Activated CD4-positive, alpha-beta T cell treated with anti-CD3 and anti-CD28 coated beads, Interleukin-2, Interleukin-4, amounts not matched to agents 100 ng/mL and 50 ng/mL, durations not matched to agents 16 hours and 8 hours (primary cell): ENCODE results near the gene SIGLEC15.
"Not testable (repeated sequence)": the region's sequence is repeated elsewhere in the genome, so short reads cannot be mapped to it uniquely, and the experiment has no call there.

Experiments
- DNase-seq: peaks from one replicate; pipeline ENCODE4 v3.0.0-alpha.2; 2020; ENCODE audit warnings: low spot score

SIGLEC15 gene, protein sequence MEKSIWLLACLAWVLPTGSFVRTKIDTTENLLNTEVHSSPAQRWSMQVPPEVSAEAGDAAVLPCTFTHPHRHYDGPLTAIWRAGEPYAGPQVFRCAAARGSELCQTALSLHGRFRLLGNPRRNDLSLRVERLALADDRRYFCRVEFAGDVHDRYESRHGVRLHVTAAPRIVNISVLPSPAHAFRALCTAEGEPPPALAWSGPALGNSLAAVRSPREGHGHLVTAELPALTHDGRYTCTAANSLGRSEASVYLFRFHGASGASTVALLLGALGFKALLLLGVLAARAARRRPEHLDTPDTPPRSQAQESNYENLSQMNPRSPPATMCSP

DNA sequence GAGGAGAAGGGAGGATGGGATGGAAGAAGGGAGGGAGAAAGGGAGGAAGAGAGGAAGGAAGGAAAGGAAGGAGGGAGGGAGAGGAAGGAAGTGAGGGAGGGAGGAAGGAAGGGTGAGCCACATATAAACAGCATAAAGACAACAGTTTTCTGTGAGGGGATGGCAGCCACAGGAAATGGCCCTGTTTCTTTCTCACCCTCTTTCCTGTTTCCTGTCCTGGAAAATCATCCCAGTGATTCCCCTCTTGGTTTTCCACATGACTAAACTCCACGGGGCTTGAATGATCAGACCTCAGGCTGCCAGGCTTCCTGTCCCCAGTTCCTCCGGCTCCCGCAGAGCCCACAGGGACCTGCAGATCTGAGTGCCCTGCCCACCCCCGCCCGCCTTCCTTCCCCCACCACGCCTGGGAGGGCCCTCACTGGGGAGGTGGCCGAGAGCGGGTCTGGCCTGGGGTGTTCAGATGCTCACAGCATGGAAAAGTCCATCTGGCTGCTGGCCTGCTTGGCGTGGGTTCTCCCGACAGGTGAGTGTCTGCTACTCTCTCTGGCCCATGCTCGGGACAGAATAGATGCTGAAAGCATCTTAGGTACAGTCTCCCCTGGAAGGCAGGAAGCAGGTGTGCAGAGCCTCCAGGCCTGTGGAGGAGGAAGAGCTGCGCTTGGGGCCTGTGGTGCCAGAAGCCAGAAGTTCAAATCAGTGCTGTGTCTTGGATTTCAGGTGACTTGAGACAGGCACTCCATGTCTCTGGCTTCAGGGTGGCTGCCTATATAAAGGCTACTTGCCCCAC is at the start of gene SIGLEC15:
SIGLEC15 (plus strand) TSS at position 418 of the 787 bp plus-strand sequence; CDS start at position 472, 54 bp downstream.
- DNase-seq: no peak

DNA sequence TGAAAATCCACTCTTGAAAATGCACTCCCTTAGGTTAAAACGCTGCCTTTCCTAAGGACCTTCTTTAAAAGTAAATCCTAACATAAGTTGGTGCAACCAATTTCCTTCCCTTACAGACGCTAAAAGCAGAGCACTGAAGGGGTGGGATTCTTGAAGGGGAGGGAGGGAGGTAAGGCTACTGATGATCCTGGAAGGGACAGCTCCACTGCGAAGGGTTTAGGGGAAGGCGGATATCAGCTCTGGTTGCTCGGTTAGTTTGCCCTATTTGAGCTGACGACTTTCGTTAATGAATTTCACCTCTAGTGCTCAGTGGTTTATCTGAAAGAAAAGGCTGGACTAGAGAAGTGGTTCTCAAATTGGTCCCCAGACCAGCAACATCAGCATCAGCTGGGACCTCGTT is 49.7 kb upstream of the SIGLEC15 start:
- DNase-seq: no peak

DNA sequence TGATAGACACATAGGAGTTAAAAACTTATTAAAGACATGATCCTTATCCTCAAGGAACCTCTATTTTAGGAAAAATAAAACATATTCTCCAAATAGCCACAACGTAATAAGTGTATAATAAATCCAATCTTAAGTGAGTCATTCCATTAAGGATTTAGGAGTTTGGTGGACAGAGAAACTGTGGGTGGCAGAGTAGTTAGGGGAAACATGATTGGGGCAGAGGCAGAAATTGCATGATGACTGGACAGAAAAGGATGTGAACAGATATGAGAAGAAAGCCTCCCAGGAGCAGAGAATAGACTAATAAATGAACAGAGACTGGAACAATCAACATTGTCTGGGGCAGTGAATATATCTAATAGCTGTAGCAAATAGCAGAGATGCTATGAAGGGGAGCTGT is 48.1 kb upstream of the SIGLEC15 start:
- no peak for DNase-seq

DNA sequence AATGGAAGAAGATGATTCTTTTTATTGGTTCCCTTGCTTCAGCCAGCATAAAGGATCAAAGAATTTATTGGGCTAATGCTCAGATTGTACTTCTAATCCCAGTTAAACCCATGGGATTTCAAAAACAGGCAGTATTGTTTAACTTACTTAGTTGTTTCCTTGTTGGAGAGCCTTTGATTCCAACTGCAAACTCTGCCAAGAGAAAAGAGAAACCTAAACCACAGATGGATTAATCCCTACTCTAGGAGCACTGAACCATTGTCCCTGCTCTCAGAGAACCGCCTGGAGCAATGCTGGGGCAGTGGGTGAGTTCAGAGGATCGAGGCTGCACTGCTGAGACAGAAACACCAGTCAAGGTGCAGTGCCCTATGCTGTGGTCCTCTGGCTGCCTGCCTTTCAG is 44.9 kb upstream of the SIGLEC15 start:
- no peak for DNase-seq

DNA sequence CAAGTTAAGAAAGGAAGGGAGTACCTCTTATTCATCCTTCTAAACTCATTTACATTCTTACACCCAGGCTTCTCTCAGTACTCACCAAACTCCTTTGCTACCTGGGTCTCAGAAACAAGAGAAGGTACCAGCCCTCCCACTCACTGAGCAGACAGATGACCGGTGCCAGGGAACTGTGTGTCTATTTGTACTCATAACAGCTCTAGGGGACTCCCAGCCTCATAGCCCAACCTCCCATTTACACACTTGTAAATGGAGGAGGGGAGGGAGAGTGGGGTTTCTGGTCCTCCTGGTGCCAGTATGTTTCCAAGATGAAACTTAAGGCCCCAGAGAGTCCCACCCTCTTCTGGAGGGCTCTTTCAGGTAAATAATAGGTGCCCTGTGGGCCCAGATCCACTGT is 42.8 kb upstream of the SIGLEC15 start:
- DNase-seq: no peak

DNA sequence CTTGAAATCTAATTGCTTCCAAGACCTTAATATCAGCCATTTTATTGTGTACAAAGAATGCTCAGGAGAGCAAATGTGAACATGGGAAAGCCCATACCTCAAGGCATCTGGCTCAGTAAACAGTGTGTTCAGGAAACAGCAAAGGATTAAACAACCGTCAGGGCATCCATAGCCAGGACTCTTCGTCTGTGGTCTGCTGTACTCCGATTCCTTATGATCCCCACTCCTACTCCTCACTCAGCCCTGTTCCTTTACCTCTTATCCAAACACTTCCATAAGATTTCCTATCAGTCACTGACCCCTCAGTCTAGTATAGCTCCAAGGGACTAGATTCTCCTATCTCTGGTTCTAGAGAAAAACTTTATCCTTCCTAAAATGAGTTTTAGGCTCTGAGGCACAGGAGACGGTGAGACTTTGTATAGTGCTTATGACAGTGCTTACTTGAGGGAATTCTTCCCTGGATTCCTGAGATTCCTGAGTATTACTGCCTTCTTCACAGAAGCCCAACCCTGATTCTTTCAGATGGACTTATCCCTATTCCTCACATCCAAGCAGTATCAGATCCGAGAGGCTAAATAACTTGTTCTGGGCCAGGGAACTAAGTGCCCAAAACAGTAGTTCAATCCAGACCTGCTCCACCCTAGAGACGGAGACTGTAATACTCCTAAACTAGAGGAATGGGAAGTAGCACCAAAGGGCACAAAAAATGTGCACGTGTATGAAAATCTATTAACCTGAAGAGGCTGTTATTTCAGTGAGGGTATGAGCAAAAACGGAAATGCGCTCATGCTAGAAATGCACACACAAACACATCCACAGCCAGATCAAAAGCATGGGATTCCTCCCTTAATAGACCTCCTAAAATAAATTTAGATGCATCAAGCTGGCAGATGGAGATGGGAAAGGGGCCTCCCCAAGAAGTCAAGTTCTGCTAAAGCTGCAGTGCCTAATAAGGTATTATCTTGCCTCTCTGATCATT is 42.1 kb upstream of the SIGLEC15 start:
- DNase-seq: no peak

DNA sequence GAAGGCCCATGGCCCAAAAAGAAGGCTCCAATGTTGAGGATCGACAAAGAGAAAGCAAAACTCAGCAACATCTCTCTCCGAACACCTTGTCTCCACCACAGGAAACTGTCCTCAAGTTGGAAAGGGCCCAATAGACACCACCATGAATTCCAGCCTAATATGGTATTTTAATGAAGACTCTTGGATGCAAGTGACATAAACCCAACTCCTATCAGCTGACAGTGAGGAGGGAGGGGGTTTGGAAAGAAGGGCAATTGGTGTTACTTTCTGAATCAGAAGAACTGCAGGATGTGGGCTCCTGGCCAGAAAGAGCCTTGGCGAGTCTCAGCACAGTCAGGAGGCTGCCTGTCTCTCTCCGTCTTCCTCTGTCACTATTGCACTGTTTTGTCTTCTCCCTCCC is 40.3 kb upstream of the SIGLEC15 start:
- DNase-seq: no peak

DNA sequence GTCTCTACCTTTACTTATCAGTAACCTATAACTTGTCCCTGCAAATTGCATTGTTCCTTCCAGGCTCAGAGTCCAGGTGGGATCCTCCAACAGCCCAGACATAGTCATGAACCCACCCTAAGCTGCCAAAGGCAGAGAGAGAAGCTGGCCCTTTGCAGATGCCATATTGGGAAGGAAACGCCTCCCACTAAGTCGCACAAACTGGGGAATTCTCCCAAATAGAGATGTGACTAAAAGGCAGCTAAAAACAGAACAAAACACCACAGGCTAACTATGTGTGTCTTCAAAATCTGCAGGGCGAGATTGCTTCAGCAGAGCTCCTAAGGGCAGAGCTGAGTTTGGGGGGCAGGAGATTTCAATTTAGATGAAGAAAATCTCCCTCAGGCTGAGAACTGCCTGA is 38.5 kb upstream of the SIGLEC15 start:
- DNase-seq: no peak

DNA sequence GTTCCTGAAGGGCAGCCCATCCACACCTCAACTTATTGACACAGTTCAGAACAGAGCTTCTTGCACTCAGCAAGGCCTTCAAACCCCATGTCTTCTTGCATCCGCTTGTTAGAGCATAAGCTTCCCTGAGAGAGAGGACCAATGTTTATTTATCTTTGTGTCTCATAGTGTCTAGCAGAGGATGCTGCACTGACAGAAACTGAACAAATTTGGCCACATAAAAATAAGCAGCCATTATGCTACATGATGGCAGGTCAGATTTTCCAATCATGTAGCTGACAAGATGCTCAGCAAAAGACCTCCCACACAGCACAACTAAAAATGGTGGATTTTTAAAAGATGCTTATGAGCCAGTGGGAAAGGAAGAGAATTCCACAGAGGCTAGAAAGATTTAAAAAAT is 38.1 kb upstream of the SIGLEC15 start:
- DNase-seq: no peak

DNA sequence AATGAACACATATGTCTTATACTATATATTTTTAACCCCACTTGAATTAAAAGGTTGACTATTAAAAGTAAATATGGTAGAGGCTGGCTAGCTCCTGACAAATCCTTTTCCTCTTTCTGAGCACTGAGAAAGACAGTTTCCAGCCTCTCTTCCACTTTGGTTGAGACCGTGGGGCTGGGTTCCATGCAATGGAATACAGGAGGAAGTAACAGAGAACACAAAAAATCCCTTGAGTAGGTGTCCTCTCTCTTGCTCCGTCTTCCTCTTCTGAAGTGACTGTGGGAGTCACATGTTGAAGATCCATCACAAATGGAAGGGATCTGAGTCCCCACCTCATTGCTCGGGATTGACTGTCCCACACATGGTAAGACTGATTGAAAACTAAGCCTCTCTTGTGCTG is 36.6 kb upstream of the SIGLEC15 start:
- DNase-seq: no peak

DNA sequence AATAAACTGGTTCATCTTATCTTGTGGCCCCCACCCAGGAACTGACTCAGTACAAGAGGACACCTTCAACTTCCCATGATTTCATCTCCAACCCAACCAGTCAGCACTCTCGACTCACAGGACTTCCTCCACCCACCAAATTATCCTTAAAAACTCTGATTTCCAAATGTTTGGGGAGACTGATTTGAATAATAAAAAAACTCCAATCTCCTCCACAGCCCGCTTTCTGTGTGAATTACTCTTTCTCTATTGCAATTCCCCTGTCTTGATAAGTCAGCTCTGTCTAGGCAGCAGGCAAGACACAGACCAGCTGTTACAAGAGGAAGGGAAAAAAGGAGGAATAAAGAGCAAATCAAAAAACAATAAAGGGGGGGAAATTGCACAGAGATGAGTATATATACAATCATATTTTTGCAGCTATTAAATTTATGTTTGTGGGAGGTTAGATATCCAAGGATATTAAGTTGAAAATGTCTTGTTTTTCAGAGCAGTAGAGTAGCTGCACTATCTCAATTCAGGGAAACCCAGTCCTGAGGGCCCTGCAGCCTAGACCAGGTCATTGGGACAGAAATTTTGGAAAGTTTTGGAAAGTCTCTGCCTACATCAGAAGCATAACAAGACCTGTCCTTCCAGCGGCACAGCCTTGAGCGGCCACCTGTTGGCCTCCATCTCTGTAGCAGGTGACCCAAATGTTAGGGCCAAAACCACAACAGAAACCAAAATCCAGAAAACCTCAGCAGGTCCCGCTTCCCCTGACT is 32.8 kb upstream of the SIGLEC15 start:
- DNase-seq: no peak

DNA sequence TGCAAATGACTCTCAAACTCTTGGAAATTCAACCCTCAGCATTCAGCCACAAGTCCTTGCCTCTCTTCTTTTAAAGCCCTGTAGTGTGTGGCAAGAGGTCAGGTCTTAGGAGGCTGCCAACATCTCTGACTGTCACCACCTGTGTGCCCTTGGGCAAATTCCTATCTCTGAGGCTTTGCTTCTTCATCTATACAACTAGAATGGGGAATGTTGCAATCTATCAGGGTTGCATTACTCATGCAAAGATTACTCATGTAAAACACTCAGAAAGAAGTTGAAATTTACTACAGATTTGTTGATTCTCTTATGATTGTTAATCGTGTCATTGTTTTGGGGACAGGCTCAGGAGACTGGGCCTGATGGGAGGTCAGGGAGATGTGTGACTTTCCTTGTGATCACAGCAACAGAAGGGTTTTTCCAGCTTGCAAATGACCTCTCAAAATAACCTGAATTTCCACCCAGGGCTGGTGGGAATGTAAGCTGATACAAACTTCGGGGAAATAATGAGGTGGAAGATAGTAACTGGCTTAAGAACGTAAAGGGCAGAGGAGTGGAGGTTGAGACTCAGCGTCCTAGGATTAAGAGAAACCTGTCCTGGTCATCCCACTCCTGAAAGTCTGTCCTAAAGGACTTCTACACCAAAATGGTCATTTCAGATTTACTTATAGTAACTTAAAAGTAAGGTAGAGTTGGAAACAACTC is 32.1 kb upstream of the SIGLEC15 start:
- DNase-seq: no peak

DNA sequence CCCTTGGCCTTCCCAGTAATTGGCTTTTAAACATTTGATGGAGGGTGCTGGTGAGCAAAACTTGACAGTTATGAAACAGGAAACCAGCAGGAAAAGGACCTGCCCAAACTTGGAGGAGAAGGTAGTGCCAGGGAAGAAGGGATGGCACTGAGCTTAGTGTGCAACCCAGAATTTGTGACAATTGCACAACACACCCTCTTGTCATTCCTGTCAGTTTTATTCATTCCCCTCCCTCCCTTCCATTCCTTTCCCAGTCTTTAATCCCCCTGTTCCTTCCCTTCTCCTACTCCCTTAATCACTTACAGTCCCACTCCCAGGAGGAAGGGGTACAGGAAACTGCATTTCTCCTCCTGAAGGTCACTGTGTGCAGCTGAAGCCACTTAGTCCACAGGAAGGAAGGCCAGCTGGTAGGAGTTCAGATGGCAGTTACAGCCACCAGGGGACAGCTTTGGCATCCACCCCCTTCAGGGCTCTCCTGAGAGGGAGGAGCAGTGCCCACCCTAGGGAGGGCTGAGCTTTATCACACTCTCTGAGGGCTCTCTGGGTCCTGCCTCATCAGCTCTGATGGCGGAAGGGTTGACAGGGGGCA is 24.0 kb upstream of the SIGLEC15 start:
- DNase-seq: no peak

DNA sequence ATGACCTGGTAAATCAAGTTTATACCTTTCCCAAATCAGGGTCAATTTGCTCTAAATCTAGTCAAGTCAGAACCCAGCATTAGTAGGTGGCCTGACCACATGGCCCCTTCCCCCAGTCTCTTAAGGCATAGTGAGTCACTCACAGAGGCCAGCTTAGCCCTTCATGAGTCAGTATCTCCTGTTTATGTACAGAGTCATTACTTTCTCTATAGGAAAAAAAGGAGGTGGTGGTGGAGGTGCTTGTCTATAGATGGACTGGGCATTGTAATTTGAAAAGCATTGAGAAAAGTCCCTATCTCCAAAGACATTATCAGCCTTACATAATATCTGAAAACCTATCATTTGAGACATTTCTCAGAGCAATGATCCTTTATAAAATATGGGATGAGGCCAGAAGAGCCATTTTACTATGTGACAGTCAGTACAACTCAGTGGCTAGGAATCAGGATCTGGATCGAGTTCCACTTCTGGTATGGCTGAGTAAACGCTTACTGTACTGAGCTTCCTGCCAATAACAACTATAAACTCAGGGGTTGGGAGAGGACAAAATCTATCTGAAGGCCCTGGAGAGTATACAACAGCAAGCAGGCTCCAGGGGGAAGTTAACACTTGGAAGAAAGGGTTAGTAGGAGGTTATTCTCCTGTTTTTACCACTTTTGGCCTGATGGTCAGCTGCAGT is 22.5 kb upstream of the SIGLEC15 start:
- DNase-seq: peak; percentile 24

DNA sequence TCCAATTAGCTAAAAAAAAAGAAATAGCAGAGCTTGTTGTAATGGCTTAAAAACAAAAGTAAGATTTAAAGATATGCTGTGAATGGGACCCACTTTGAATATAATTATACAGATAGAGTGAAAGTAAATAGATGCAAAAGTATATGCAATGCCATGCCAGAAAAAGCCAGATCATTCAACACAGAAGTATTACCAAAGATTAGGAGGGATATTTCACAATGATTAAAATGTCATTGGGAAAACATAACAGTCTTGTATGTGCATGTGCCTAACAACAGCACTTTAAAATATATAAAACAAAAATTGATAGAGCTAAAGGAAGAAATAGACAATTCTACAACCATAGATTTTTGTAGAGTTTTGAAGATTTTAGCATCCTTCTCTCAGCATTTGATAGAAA is 19.9 kb upstream of the SIGLEC15 start:
- no peak for DNase-seq

DNA sequence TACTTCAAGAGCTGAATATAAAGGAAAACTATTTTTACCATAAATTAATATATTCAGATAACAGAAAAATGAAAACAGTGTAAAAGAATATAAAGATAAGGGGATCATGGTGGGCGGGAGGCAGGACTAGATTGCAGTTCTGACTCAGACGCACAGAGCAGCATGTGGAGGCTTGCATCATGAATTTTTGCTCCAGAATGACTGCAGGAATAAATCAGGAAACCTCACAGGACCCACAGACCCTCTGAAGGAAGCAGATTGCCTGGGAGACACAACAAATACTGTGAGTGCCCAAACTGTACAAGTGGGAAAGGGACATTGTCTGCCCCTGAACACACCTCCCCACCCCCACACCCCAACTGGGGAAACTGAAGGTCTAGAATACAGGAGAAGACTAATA is 19.2 kb upstream of the SIGLEC15 start:
- no peak for DNase-seq

DNA sequence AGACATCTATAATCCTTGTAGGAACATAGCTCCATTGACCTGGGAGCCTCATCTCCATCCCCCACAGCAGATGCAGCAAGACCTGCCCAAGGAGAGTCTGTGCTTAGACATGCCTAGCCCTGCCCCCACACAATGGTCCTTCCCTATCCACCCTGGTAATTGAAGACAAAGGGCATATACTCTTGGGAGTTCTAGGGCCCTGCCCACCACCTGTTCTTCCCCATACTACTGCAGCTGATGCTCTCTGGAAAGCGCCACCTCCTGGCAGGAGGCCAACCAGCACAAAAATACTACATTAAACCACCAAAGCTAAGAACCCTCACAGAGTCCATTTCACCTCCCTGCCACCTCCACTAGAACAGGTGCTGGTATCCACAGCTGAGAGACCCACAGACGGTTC is 18.3 kb upstream of the SIGLEC15 start:
- DNase-seq: not testable (repeated sequence)

DNA sequence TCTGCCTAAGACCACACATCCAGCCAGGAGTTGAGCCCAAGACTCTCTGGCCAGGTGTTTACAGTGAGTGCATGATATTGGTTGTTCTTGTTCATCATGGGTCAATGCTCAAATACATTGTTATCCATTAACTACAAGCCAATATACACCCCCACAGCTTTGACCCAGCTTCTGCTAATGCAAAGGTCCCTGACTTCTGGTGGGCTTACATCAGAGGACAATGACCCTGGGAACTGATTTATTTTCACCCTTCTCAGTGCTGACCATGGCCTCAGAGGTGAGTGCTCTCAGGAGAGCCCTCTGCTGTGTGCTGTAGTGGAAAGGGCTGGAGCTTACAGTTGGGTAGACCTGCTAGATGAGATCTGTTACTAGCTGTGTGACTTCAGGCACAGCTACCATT is 10.7 kb upstream of the SIGLEC15 start:
- not testable (repeated sequence) for DNase-seq

DNA sequence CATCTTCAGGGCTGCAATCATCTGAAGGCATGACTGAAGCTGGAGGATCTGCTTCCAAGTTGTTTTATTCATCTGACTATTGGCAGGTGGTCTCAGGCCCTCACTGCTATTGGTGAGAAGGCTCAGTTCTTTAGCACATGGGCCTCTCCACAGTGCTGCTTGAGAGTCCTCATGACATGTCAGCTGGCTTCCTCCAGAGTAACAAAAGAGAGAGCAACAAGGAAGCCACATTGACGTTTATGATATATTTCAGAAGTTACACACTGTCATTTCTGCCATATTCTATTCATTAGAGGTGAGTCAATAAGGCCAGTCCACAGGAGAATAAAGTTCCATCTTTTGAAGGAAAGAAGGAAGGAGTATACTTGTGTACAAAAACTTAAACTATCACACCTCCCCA is 7.9 kb upstream of the SIGLEC15 start:
- peak; percentile 39 for DNase-seq

DNA sequence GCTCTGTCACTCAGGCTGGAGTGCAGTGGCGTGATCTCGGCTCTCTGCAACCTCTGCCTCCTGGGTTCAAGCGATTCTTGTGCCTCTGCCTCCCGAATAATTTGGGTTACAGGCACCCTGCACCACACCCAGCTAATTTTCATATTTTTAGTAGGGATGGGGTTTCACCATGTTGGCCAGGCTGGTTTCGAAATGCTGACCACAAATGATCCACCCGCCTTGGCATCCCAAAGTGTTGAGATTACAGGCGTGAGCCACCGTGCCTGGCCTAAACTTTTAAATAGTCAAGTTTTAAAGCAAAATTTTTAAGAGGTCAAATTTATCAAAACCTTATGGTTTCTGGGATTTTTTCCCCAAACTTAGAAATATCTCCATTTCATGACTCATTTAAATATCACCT is 6.7 kb upstream of the SIGLEC15 start:
- DNase-seq: not testable (repeated sequence)
